ENCODE results near the gene GRIA1. TPM values are rescaled to one million over a fixed set of nuclear protein-coding genes. Genes with fewer than 3 reads are reported as not detected.

The GRIA1 gene
- total RNA-seq, 1 donor from 2014 or later = 0.55 TPM

- Mint-ChIP-seq H3K36me3 (ENCODE audit: low read depth) (no peaks in the 10 kb centered on the region), H3K27me3 (ENCODE audit: low read depth) (peaks cover 3% of the 10 kb centered on the region), H3K27ac (ENCODE audit: unreplicated experiment) (no peak overlapping the region), H3K9me3 (ENCODE audit: low read depth) (no peaks in the 10 kb centered on the region), H3K4me1 (ENCODE audit: low read depth) (peaks cover 5% of the 10 kb centered on the region), H3K4me3 (ENCODE audit: unreplicated experiment) (no peak overlapping the region)
- no peak for TF ChIP-seq CTCF (IDR thresholded peaks at IDR 0.05)
- no peak for DNase-seq (ENCODE audit: low spot score)
Observed at GRCh38 chr5:153779836-153780235, 289.4 kb downstream of the GRIA1 start.

- no peak for TF ChIP-seq CTCF (IDR thresholded peaks at IDR 0.05)
- Mint-ChIP-seq H3K27ac (ENCODE audit: unreplicated experiment) (no peak overlapping the region), H3K4me3 (ENCODE audit: unreplicated experiment) (no peak overlapping the region), H3K27me3 (ENCODE audit: low read depth) (peaks cover 9% of the 10 kb centered on the region), H3K9me3 (ENCODE audit: low read depth) (no peaks in the 10 kb centered on the region), H3K4me1 (ENCODE audit: low read depth) (peaks cover 5% of the 10 kb centered on the region), H3K36me3 (ENCODE audit: low read depth) (no peaks in the 10 kb centered on the region)
- no peak for DNase-seq (ENCODE audit: low spot score)
Observed at GRCh38 chr5:153780876-153781705, 290.6 kb downstream of the GRIA1 start.

- H3K9me3 Mint-ChIP-seq (ENCODE audit: low read depth) = no peaks in the 10 kb centered on the region
- no peaks in the 10 kb centered on the region for H3K36me3 Mint-ChIP-seq (ENCODE audit: low read depth)
- H3K4me1 Mint-ChIP-seq (ENCODE audit: low read depth) = peaks cover 5% of the 10 kb centered on the region
- H3K4me3 Mint-ChIP-seq (ENCODE audit: unreplicated experiment) = no peak overlapping the region
- H3K27ac Mint-ChIP-seq (ENCODE audit: unreplicated experiment) = no peak overlapping the region
- H3K27me3 Mint-ChIP-seq (ENCODE audit: low read depth) = peaks cover 16% of the 10 kb centered on the region
- DNase-seq (ENCODE audit: low spot score) = no peak
- TF ChIP-seq CTCF (IDR thresholded peaks at IDR 0.05) = peak; percentile 56
Observed at GRCh38 chr5:153782589-153783361, 292.3 kb downstream of the GRIA1 start.

- TF ChIP-seq CTCF (IDR thresholded peaks at IDR 0.05) = no peak
- peaks cover 5% of the 10 kb centered on the region for H3K4me1 Mint-ChIP-seq (ENCODE audit: low read depth)
- peaks cover 1% of the 10 kb centered on the region for H3K36me3 Mint-ChIP-seq (ENCODE audit: low read depth)
- H3K27ac Mint-ChIP-seq (ENCODE audit: unreplicated experiment) = no peak overlapping the region
- no peak for DNase-seq (ENCODE audit: low spot score)
- no peak overlapping the region for H3K4me3 Mint-ChIP-seq (ENCODE audit: unreplicated experiment)
- no peaks in the 10 kb centered on the region for H3K9me3 Mint-ChIP-seq (ENCODE audit: low read depth)
- H3K27me3 Mint-ChIP-seq (ENCODE audit: low read depth) = peaks cover 16% of the 10 kb centered on the region
Observed at GRCh38 chr5:153783362-153783658, 292.8 kb downstream of the GRIA1 start.

GRCh38 chr5:153784277-153784676, 293.8 kb downstream of the GRIA1 start:
- Mint-ChIP-seq H3K4me1 (ENCODE audit: low read depth) (peaks cover 5% of the 10 kb centered on the region), H3K9me3 (ENCODE audit: low read depth) (peaks cover 2% of the 10 kb centered on the region), H3K4me3 (ENCODE audit: unreplicated experiment) (no peak overlapping the region), H3K27ac (ENCODE audit: unreplicated experiment) (no peak overlapping the region), H3K36me3 (ENCODE audit: low read depth) (peaks cover 3% of the 10 kb centered on the region), H3K27me3 (ENCODE audit: low read depth) (peaks cover 18% of the 10 kb centered on the region)
- DNase-seq (ENCODE audit: low spot score) = no peak
- TF ChIP-seq CTCF (IDR thresholded peaks at IDR 0.05) = no peak

Data from chondrocyte (in vitro differentiated cells).